Spleen (tissue), 7 donors: ENCODE results near the gene TMC7.

Experiments
- CTCF ChIP-seq, 11 experiments: fragments of 200-600 bp in 7 of 11; fragments of 450-650 bp in 4 of 11; sonication (generic) in 4 of 11; IDR thresholded peaks in 8 of 11; conservative IDR thresholded peaks in 3 of 11; 1 replicate in 7 of 11; 2 replicates in 4 of 11; pipeline versions ENCODE4 v1.4.0 to v1.8.0; 2016 to 2021; ENCODE audit warnings: antibody characterized with exemption in 11 of 11, inconsistent platforms in 4 of 11, mild to moderate bottlenecking in 1 of 11
- POLR2A ChIP-seq, 3 donors: fragments of 450-650 bp; IDR thresholded peaks; one replicate each; pipeline ENCODE4 v1.5.1; 2017; ENCODE audit warnings: antibody characterized with exemption in 3 of 3, mild to moderate bottlenecking in 1 of 3
- POLR2AphosphoS5 ChIP-seq, 3 donors: sonication (generic); formaldehyde crosslinking; IDR thresholded peaks; one replicate each; pipeline ENCODE4 v1.5.1; 2017; ENCODE audit warnings: antibody characterized with exemption in 3 of 3
- donor health status: DM: no; HTN: no; CAD: no; lungs with moderate emphysema.
- donor health status: DM: no; HTN: no; CAD: no.
- donor health status: DM: no; HTN: no; CAD: no.

DNA sequence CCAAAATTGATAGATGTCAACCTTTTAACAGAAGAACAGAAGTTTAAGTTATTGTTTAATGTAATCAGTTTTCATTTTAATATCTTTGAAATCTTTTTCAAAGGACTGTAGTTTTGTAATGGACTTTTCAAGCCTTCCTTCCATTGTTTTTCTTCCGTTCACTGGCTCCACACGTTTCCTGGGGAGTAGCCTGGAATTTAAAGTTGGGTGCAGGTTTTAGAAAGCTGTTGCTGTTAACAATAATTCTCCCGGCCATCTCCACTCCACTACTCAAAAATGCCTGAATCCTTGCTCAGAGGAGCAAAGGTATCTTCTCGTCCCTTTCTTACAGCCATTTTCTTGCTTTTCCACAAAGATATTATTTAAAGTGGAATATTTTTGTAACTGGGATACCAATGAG is 79.0 kb downstream of the TMC7 start:
- TF ChIP-seq POLR2A (IDR thresholded peaks at IDR 0.05) = no peak
- no peak for TF ChIP-seq CTCF (IDR thresholded peaks at IDR 0.05 in 8 of 11, conservative IDR thresholded peaks at IDR 0.05 in 3 of 11)
- TF ChIP-seq POLR2AphosphoS5 (IDR thresholded peaks at IDR 0.05) = no peak
